Measurements from ENCODE around the gene TAAR2.
"Not testable (repeated sequence)": the region's sequence is repeated elsewhere in the genome, so short reads cannot be mapped to it uniquely, and the experiment has no call there.

Gene TAAR2

DNA sequence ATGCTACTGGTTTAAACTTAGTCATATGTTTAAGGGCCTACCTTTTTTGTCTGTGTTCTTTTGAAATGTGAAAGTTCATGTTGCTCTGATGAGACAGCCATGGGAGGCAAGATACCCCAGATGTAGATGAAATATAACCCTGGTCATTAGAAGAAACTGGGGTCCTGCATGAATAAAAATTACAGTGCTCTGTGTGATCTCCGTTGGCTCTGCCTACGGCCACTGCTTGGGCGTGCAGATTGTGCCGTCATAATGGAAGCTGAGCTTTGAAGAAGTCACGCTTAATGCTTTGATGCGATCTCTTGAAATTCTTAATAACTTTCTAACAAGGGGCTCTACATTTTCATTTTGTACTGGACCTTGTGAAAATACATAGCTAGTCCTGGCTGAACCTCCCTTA lies at the start of gene TAAR2:
Gene TAAR2, minus strand, starts transcription at position 101 of the 400 bp plus-strand sequence. Its CDS starts 0 bp downstream, at position 101.
- no peak for DNase-seq

DNA sequence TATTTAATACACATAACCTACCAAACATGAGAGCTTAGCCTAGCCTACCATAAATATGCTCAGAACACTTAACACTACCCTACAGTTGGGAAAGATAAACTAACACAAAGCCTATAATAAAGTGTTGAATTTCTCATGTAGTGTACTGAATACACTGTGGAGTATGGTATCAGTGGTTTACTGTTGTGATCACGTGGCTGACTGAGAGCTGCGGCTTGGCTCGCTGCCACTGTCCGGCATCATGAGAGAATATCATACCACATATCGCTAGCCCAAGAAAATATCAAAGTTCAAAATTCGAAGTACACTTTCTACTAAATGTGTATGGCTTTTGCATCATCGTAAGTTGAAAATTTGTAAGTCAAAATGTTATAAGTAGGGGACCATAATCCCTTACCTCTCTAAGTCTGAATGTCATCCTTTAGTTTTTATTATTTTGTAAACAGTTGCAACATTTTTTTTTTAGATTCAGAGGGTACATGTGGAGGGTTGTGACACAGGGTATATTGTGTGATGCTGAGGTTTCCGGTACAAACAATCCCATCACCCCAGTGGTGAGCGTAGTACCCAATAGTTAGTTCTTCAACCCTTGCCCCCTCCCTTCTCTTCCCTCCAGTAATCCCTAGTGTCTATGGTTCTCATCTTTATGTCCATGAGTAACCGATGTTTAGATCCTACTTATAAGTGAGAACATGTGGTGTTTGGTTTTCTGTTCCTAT lies 49.5 kb upstream of the TAAR2 start:
- DNase-seq: no peak

GRCh38 chr6:132671295-132671694 lies 47.2 kb upstream of the TAAR2 start:
- DNase-seq: no peak

GRCh38 chr6:132669690-132670291 lies 45.7 kb upstream of the TAAR2 start:
- no peak for DNase-seq

GRCh38 chr6:132666118-132666517 lies 42.0 kb upstream of the TAAR2 start:
- no peak for DNase-seq

DNA sequence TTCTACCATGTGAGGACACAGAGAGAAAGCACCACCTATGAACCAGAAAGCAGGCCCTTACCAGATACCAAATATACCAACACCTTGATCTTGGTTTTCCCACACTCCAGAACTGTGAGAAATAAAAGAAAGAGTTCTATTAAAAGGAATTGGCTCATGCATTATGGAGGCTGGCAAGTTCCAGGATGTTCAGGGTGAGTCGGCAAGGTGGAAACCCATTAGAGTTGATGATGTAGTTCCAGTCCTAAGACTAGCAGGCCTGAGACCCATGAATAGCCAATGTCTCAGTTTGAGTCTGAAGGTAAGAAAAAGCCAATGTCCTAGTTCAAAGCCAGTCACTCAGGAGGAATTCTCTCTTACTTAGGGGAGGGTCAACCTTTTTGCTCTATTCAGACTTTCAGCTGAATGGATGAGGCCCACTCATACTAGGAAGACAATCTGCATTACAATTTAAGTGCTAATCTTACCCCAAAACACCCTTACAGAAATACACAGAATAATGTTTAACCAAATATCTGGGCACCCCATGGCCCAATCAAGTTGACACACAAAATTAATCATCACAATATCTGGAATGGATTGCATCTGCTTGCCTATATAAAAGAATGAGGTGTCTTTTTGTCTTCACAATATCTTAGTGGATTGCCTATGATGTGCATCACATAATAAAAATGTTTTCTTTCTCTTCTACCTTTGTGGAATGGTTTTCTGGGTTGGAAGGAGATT lies 40.4 kb upstream of the TAAR2 start:
- no peak for DNase-seq

- no peak for DNase-seq
Observed at GRCh38 chr6:132663661-132664060, 39.6 kb upstream of the TAAR2 start.

- DNase-seq: no peak
Observed at GRCh38 chr6:132661906-132662305, 37.8 kb upstream of the TAAR2 start.

GRCh38 chr6:132659082-132659481 lies 35.0 kb upstream of the TAAR2 start, which contains the start of gene TAAR1:
TSS of gene TAAR1 (minus strand) at chr6:132659182. CDS start at chr6:132646003, 13,179 bp downstream.
- no peak for DNase-seq

DNA sequence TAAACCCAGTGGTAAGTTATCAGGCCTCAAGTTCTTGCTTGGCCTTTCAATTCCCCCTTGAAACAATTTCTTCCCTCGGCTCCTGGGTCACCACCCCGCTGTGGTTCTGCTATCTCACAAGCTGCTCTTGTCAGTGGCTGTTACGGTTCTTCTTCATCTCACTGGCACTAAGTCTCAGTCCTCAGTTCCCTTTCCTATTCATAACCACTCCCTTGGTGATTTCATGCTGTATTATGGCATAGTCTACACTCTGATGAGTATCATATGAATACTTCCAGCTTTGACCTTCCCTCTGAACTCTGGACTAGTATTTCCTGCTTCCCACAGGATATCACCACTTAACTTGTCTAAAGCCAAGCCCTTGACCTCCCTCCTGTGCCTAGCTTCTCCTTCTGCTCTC lies 27.0 kb upstream of the TAAR2 start:
- no peak for DNase-seq

GRCh38 chr6:132650429-132650828 lies 26.4 kb upstream of the TAAR2 start:
- no peak for DNase-seq

DNA sequence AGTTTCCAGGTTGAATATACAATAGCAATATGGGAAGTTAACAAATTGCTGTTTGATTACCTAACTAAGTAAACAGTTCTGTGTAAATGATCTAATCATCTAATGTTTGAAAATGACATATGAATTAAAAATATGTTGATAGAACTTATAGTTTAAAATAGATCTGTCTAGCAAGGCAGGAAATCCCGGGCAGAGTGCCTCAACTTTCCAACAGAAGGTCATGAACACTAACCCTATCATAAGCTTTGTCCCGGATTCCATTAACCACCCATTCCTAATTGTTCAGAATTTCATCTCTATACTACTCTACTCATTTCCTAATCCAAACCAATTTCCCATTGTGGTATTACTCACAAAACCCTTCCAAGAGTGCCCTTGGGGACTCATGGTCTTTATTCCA lies 24.8 kb upstream of the TAAR2 start:
- DNase-seq: no peak

DNA sequence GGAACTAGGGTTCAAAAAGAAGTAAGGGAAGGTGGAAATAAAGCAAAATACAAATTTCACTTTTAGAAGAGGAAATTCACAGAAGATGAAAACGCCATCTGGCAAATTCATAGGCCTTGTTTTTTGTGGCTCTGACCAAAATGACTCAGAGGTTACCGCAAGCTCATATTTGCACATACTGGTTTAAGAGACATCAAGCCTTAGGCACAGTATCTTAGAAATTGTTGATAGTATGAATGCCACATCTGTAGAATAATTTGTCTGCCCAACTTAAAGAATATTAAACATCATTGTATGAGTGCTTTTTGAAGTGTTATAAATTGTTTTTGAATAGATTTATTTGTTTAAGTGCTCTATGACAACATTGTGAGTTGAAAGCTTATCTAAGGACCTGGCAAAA lies 24.3 kb upstream of the TAAR2 start:
- no peak for DNase-seq

- DNase-seq: no peak
Observed at GRCh38 chr6:132643547-132643946, 19.5 kb upstream of the TAAR2 start.

DNA sequence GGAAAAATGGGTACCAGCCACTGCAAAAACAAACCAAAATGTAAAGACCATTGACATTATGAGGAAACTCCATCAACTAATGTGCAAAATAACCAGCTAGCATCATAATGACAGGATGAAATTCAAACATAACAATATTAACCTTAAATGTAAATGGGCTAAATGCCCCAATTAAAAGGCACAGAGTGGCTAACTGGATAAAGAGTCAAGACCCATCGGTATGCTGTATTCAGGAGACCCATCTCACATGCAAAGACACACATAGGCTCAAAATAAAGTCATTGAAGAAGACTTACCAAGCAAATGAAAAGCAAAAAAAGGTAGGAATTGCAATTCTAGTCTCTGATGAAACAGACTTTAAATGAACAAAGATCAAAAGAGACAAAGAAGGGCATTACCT lies 13.1 kb upstream of the TAAR2 start:
- DNase-seq: not testable (repeated sequence)

GRCh38 chr6:132635906-132636305 lies 11.8 kb upstream of the TAAR2 start:
- not testable (repeated sequence) for DNase-seq

GRCh38 chr6:132635288-132635687 lies 11.2 kb upstream of the TAAR2 start:
- not testable (repeated sequence) for DNase-seq

- no peak for DNase-seq
Observed at GRCh38 chr6:132634796-132635195, 10.7 kb upstream of the TAAR2 start.

DNA sequence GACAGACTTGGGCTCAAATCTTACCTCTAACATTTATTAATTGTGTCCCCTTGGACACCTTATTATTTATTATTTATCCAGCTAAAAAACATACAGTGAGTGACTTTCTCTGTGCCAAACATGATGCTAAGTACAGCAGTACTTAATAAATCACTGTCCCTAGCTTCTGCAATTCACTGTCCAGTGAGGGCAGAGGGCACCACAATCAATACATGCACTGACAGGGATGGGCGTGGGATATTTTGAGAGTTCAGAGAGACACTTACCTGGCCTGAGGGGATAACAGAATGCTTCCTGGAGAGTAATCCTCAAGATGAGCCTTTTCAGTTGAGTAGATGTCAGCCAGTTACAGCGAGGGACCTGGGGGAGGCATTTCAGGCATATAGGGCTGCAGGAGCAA lies 9.3 kb upstream of the TAAR2 start:
- DNase-seq: no peak

- no peak for DNase-seq
Observed at GRCh38 chr6:132623106-132623845, 799 bp downstream of the TAAR2 start.

- DNase-seq: no peak
Observed at GRCh38 chr6:132616677-132617076, 7.4 kb downstream of the TAAR2 start.

- DNase-seq: no peak
Observed at GRCh38 chr6:132614554-132614953, 9.5 kb downstream of the TAAR2 start.

DNA sequence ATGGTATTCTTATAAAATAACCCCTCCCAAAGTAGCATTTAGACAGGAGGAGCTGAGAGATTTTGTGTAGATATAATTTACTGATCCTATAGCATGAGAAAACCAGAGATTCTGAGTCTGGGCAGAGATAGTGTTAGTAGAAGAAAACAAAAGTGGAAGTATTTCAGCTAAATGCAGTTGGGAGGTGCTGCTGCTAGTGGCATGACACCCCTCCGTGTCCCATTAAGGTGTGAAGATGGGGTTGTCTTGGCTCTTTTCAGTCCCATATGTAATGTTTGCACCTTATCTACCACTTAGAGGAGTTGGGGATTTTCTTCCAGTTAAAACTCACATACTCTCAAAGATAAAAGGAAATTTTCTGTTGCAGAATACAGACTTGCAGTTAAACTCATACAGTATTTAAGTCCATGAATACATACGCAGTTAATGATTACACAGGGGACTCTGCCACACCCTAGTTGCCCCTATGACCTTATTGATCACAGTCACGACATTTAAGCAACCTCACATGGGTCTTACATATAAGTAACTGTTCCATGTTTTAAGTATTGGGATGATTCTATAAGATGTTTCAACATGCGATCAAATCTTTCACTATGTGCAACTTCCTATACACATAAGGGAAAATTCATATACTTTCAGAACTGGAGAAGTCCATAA lies 11.5 kb downstream of the TAAR2 start:
- no peak for DNase-seq
